ENCODE data around the gene CLPTM1L. TPM values are rescaled to one million over a fixed set of nuclear protein-coding genes. Genes with fewer than 3 reads are reported as not detected.

The CLPTM1L gene
- total RNA-seq, 1 donor from 2014 or later: 100 TPM

- intact Hi-C loops (cut with micrococcal nuclease): no loop called here
- TF ChIP-seq, protein P1, sequence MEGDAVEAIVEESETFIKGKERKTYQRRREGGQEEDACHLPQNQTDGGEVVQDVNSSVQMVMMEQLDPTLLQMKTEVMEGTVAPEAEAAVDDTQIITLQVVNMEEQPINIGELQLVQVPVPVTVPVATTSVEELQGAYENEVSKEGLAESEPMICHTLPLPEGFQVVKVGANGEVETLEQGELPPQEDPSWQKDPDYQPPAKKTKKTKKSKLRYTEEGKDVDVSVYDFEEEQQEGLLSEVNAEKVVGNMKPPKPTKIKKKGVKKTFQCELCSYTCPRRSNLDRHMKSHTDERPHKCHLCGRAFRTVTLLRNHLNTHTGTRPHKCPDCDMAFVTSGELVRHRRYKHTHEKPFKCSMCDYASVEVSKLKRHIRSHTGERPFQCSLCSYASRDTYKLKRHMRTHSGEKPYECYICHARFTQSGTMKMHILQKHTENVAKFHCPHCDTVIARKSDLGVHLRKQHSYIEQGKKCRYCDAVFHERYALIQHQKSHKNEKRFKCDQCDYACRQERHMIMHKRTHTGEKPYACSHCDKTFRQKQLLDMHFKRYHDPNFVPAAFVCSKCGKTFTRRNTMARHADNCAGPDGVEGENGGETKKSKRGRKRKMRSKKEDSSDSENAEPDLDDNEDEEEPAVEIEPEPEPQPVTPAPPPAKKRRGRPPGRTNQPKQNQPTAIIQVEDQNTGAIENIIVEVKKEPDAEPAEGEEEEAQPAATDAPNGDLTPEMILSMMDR (IDR thresholded peaks at IDR 0.05): no peak
- no peak overlapping the region for H3K4me3 Mint-ChIP-seq
- no peaks in the 10 kb centered on the region for H3K9me3 Mint-ChIP-seq
- H3K36me3 Mint-ChIP-seq (ENCODE audit: low read depth): no peaks in the 10 kb centered on the region
- DNase-seq (no peak), ATAC-seq (ENCODE audit: low read depth) (no peak)
- CTCF ChIA-PET: no interaction called here
- POLR2A ChIA-PET: no interaction called here
- no peaks in the 10 kb centered on the region for H3K27me3 Mint-ChIP-seq
- no peaks in the 10 kb centered on the region for H3K4me1 Mint-ChIP-seq
- no peak overlapping the region for H3K27ac Mint-ChIP-seq
These were observed 9.7 kb upstream of the CLPTM1L start for GRCh38 chr5:1354576-1354975.

GRCh38 chr5:1352231-1353219, 7.6 kb upstream of the CLPTM1L start:
- POLR2A ChIA-PET: no interaction called here
- TF ChIP-seq, protein P1 (IDR thresholded peaks at IDR 0.05): no peak
- CTCF ChIA-PET: no interaction called here
- Mint-ChIP-seq H3K27me3 (no peaks in the 10 kb centered on the region), H3K4me1 (no peaks in the 10 kb centered on the region), H3K27ac (no peak overlapping the region), H3K36me3 (ENCODE audit: low read depth) (no peaks in the 10 kb centered on the region), H3K9me3 (no peaks in the 10 kb centered on the region), H3K4me3 (no peak overlapping the region)
- intact Hi-C loops (cut with micrococcal nuclease): no loop called here
- no peak for ATAC-seq (ENCODE audit: low read depth)
- DNase-seq: no peak

DNA sequence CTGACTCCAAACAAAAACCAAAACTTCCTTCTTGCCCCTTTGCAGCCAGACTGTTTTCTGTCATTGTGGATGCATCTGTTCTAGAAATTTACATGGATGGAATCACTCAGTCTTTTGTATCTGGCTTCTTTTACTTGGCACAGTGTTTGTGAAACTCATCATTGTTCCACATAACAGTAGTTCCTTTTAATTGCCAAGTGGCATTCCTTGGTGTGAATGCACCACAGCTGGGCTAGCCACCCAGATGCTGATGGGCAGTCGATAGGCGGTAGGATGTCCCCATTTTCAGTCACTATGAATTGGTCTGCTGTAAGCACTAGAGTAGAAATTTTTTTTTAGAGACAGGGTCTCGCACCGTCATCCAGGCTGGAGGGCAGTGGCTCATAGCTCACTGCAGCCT, 6.3 kb upstream of the CLPTM1L start:
- no peak for ATAC-seq (ENCODE audit: low read depth)
- Mint-ChIP-seq H3K9me3 (no peaks in the 10 kb centered on the region), H3K27ac (no peak overlapping the region), H3K36me3 (ENCODE audit: low read depth) (no peaks in the 10 kb centered on the region), H3K4me3 (no peak overlapping the region), H3K4me1 (peaks cover 4% of the 10 kb centered on the region), H3K27me3 (no peaks in the 10 kb centered on the region)
- TF ChIP-seq, protein P1 (IDR thresholded peaks at IDR 0.05): no peak
- intact Hi-C loops (cut with micrococcal nuclease): no loop called here
- DNase-seq: no peak
- POLR2A ChIA-PET: no interaction called here
- CTCF ChIA-PET: no interaction called here

DNA sequence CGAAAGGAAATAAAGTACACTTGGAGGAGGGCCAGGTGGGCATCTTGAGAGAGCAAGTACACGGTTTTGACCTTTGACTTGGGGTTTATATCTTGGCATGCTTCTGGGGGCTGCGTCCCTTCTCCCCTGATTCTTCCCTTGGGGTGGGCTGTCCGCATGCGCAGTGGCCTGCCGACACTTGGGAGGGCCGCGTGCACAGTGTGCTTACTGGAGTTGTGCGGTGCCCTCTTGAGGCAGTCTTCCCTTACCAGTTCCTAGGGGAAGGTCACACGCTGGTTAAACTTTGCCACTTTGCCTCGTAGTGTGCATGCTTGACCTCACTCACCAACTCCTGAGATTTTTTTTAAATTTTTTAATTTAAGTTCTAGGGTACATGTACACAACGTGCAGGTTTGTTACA, 4.3 kb upstream of the CLPTM1L start:
- DNase-seq (no peak), ATAC-seq (ENCODE audit: low read depth) (no peak)
- H3K4me1 Mint-ChIP-seq: peaks cover 10% of the 10 kb centered on the region
- TF ChIP-seq, protein P1 (IDR thresholded peaks at IDR 0.05): no peak
- H3K36me3 Mint-ChIP-seq (ENCODE audit: low read depth): peaks cover under 1% of the 10 kb centered on the region
- ChIA-PET POLR2A (no interaction called here), CTCF (no interaction called here)
- no peaks in the 10 kb centered on the region for H3K9me3 Mint-ChIP-seq
- H3K27ac Mint-ChIP-seq: no peak overlapping the region
- no peaks in the 10 kb centered on the region for H3K27me3 Mint-ChIP-seq
- intact Hi-C loops (cut with micrococcal nuclease): loop anchor here (10.0 kb wide), 2 partner anchors 136 to 176 kb away; partner anchors contain the start of gene LPCAT1
- H3K4me3 Mint-ChIP-seq: no peak overlapping the region

GRCh38 chr5:1348986-1349245, 4.0 kb upstream of the CLPTM1L start:
- intact Hi-C loops (cut with micrococcal nuclease): loop anchor here (10.0 kb wide), 2 partner anchors 136 to 176 kb away; partner anchors contain the start of gene LPCAT1
- TF ChIP-seq, protein P1 (IDR thresholded peaks at IDR 0.05): no peak
- H3K4me3 Mint-ChIP-seq: no peak overlapping the region
- DNase-seq (no peak), ATAC-seq (ENCODE audit: low read depth) (no peak)
- H3K36me3 Mint-ChIP-seq (ENCODE audit: low read depth): peaks cover 4% of the 10 kb centered on the region
- H3K27ac Mint-ChIP-seq: no peak overlapping the region
- no peaks in the 10 kb centered on the region for H3K27me3 Mint-ChIP-seq
- peaks cover 13% of the 10 kb centered on the region for H3K4me1 Mint-ChIP-seq
- CTCF ChIA-PET: no interaction called here
- H3K9me3 Mint-ChIP-seq: no peaks in the 10 kb centered on the region
- POLR2A ChIA-PET: no interaction called here
